22Rv1 (cell line): Measurements from ENCODE around the gene MRPL38.
"Not testable (repeated sequence)": the region's sequence is repeated elsewhere in the genome, so short reads cannot be mapped to it uniquely, and the experiment has no call there.

Source experiments
- H3K27ac ChIP-seq: fragments of 450-650 bp; 2 replicates; pipeline ENCODE4 v1.5.1; 2017
- ZFX ChIP-seq: fragments of 450-650 bp; IDR thresholded peaks from 2 replicates; pipeline ENCODE4 v1.6.1; 2017; ENCODE audit warnings: antibody characterized with exemption, borderline replicate concordance
- TF ChIP-seq, protein P1 (sequence below): fragments of 450-650 bp; IDR thresholded peaks from 2 replicates; pipeline ENCODE4 v1.5.1; 2017; ENCODE audit warnings: mild to moderate bottlenecking

The MRPL38 gene

DNA sequence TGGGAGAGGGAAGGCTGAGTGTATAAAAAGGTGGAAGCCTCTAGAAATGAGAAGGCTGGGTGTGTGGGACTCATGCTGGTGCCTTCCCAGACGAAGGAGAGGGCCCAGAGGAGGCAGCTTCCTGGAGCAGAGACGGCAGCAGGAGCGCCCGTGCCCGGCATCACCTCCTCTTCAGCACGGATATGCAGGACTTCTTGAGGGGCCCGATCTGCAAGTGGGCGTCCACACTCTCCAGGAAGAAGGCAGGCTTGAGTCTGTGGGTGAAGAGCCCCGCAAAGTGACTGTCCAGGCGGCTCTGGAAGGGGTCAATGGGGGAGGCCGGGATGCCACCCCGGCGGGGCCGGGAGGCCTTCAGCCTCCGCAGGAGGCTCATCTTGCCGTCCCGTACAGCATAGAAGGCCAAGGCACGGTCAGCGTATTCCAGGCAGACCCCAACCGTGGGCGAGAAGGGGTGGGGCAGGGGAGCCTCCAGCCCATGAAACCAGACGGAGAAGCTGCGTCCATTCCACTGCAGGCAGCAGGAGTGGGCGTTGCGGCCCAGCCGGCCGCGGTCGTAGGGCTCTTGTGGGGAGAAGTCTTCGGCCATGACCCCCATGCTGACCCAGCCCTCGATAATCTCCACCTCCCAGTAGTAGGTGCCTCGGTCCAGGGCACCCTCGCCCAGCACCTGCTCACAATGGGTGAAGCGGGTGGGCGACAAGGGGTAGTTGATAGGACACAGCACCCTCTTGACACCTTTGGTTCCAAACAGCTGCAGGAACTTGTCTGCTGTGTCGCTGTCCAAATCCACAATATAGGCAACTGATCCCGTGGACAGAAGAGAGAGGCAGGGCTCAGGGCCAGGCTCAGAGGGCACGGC, 30.1 kb downstream of the MRPL38 start:
- H3K27ac ChIP-seq = peak overlapping the region; percentile 96
- TF ChIP-seq ZFX = no peak
- TF ChIP-seq, protein P1, sequence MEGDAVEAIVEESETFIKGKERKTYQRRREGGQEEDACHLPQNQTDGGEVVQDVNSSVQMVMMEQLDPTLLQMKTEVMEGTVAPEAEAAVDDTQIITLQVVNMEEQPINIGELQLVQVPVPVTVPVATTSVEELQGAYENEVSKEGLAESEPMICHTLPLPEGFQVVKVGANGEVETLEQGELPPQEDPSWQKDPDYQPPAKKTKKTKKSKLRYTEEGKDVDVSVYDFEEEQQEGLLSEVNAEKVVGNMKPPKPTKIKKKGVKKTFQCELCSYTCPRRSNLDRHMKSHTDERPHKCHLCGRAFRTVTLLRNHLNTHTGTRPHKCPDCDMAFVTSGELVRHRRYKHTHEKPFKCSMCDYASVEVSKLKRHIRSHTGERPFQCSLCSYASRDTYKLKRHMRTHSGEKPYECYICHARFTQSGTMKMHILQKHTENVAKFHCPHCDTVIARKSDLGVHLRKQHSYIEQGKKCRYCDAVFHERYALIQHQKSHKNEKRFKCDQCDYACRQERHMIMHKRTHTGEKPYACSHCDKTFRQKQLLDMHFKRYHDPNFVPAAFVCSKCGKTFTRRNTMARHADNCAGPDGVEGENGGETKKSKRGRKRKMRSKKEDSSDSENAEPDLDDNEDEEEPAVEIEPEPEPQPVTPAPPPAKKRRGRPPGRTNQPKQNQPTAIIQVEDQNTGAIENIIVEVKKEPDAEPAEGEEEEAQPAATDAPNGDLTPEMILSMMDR = no peak

DNA sequence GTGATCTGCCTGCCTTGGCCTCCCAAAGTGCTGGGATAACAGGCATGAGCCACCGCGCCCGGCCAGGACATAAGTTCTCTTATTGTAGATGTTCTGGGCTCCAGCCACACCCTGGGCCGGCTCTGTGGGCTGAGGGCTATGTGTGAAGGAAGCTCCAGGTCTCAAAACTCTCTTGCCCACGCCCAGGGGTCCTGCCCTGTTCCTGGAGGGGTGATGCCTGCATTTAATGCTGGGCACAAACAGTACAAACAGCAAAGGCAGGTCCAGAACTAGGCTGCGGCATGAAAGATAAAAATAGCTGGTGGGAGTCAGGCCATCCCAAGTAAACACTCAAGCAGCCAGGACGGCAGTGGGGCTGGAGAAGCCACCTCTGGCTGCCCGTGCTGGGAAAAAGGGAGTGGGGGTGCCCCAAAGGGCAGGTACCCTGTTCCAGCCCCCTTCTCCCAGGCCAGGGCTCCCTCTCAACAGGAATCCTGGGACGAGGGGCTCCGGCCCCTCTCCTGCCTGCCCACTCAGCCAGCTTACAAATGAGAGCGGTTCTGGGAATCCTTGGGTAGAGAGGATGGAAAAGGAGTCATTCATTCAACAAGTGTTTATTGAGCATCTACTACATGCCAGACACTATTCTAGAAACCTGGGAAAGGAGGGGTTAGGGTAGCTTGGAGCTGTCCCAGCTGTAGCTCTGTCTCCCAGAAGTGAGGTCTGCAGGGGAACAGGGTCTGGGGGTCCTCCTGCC, 30.9 kb downstream of the MRPL38 start:
- H3K27ac ChIP-seq = peak overlapping the region; percentile 96
- TF ChIP-seq, protein P1 = no peak
- TF ChIP-seq ZFX = no peak

DNA sequence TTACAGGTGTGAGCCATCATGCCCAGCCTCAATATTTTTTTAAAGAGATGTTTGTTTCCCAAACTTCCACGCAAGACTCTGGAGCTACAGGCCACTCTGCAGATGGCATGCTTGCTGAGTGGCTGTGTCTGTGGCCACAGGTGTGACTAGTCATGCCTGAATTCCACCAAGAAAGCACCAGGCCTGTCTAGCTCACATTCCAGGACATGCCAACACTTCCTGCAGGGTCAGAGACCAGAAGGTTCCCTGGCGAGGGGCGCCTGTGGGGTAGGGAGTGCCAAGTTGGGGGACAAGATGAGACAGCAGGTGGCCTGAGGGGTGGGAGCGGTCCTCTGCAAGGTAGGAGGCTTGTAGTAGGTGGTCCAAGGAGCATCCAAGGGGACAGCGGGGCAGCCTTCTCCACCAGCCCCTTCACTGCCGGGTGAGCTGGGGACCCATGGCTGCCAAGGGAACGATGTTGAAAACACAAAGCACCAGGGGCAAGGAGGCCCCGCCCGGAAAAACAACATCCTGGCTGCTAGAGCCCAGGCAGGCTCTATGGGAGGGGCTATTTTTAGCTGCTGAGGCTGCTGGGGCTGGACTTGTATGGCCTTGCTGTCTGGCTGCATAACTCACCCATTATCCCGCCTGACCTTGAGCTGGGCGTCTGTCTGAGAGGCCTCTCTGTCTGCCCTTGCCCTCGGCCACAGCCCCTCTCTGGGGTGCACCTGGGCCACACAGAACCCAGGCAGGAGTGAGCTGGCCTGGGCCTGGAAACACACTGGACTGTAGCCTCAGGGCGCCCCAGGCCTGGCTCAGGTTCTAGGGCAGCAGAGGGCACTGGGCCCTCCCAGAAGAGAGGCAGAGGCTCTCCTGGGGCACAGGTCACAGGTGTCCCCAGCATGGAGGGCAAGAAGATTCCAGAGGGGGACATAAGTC, 32.0 kb downstream of the MRPL38 start:
- H3K27ac ChIP-seq = peak overlapping the region; percentile 96
- TF ChIP-seq, protein P1 = no peak
- TF ChIP-seq ZFX = no peak

DNA sequence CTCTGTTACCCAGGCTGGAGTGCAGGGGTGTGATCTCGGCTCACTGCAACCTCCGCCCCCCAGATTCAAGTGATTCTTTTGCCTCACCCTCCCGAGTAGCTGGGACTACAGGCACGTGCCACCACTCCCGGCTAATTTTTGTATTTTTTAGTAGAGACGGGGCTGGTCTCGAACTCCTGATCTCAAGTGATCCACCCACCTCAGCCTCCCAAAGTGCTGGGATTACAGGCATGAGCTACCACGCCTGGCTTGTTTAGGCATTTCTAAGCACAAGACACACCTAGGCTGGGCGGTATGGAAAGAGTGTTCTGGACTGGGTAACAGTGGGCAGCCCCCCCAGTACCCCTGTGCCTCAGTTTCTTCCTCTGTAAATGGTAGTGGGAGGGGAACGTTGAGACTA, 34.5 kb downstream of the MRPL38 start:
- H3K27ac ChIP-seq = 0 out of 2 replicates have a peak overlapping the region, but pooled peaks have one; percentile 29

DNA sequence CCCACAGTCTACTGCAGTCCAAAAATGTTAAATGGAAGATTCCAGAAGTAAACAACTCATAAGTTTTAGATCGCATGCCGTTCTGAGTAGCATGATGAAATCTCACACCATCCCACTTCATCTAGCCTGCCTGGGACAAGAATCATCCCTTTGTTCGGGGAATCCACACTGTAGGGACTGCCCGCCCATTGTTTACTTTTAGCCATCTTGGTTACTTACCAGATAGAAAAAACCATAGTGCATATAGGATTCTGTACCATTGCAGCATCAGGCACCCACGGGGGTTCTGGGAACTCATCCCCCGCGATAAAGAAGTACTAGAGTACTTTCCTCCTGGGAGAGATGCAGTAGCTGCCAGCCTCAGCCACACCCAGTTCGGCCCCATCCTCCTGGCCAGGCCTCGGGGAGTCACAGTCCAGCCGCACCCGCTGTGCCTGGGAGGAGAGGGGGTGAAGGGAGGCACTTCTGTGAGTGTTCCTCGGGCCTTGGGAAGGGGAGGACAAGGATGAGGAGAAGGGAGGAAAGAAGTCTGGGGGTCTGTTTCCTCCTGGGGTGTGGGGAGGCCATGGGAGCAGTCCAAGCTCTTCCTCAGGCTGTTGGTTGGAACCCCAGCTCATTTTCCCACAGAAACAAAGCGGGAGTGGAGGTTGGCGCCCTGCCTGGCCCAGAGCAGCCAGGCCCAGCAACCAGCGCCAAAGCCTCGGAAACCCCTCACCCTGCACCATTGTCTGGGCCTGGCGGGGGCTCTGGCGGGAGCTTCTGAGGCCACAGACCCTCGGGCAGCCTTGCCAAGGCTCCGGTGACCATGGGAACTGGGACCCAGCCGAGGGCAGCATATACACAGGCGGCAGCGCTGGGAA, 35.2 kb downstream of the MRPL38 start:
- TF ChIP-seq, protein P1 = no peak
- TF ChIP-seq ZFX = no peak
- peak overlapping the region; percentile 29; the same call in 1 of the 2 replicates for H3K27ac ChIP-seq

DNA sequence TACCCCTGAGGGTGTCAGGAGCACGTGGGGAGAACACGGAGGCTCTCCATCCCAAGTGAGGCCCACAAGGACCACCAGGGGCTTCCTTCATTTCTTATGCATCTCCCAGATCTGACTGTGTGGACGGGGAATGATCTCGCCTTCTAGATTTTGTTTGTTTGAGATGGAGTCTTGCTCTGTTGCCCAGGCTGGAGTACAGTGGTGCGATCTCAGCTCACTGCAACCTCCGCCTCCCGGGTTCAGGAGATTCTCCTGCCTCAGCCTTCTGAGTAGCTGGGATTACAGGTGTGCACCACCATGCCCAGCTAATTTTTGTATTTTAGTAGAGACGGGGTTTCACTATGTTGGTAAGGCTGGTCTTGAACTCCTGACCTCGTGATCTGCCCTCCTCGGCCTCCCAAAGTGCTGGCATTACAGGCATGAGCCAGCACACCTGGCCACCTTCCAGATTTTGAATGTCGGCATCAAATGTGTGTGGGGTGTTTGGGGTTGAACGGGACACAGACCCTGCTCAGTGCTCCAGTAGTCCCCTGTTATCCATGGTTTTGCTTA, 35.9 kb downstream of the MRPL38 start:
- H3K27ac ChIP-seq = peak overlapping the region; percentile 29; the same call in 1 of the 2 replicates

DNA sequence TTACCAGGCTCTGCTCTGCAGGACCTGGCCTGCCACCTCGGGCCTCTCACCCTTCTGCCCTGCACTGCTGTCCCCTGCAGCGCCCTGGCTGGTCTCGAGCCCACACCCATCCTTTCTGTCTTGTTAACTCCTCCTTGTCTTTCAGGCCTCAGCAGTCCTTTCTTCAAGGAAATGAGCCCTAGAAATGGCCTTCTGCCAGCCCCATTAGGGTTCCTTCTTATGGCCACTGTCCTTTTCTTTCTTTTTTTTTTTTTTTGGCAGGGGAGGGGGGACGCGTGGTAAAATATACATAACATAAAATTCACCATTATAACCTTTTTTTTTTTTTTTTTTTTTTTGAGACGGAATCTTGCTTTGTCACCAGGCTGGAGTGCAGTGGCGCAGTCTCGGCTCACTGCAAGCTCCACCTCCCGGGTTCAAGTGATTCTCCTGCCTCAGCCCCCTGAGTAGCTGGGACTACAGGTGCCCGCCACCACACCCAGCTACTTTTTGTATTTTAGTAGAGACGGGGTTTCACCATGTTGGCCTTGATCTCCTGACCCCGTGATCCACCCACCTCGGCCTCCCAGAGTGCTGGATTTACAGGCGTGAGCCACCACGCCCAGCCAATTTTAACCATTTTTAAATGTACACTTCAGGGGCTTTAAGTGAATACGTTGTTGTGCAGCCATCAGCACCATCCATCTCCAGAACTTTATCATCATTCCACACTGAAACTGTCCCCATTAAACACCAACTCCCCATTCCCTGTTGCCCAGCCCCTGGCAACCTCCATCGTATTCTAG, 39.1 kb downstream of the MRPL38 start:
- H3K27ac ChIP-seq = not testable (repeated sequence)

DNA sequence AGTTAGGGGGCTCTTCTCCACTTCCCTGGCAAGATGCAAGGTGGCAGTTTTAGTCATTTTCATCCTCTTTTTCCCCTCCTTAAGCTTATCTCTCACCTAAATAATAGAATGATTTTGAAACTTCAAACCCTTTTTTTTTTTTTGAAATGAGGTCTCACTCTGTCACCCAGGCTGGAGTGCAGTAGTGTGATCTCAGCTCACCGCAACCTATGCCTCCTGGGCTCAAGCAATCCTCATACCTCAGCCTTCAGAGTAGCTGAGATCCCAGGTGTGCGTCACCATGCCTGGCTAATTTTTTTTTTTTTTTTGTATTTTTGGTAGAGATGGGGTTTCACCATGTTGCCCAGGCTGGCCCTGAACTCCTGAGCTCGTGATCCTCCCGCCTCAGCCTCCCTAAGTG, 39.8 kb downstream of the MRPL38 start:
- H3K27ac ChIP-seq = not testable (repeated sequence)
